H1 (cell line): ENCODE data around the gene GLRX5. TPM values are rescaled to one million over a fixed set of nuclear protein-coding genes. Genes with fewer than 3 reads are reported as not detected.

Experiments
- CTCF ChIA-PET: fragments of 300-600 bp; sonication (Branson Sonifier 250); formaldehyde crosslinking; loops from one replicate; lab custom pipeline; 2021; ENCODE audit not compliant: partially characterized antibody; lab: Charles Lee
- POLR2A ChIA-PET: fragments of 300-600 bp; sonication (Branson Sonifier 250); formaldehyde crosslinking; loops from one replicate; lab custom pipeline; 2021; ENCODE audit warnings: inconsistent platforms; ENCODE audit not compliant: partially characterized antibody; lab: Charles Lee
- DNase-seq, 2 experiments: peaks; one replicate each; pipeline versions ENCODE4 v3.0.0 to v3.0.0-alpha.2; 2010 to 2022; ENCODE audit warnings: low spot score in 2 of 2, low read depth in 1 of 2, mixed read lengths in 1 of 2
- FAIRE-seq: peaks from 2 replicates; lab custom pipeline; 2011; peaks lifted over from hg19 to GRCh38; lab: Jason Lieb, UNC
- H2AFZ ChIP-seq: 2 replicates; pipeline ENCODE4 v1.8.1; 2012; ENCODE audit warnings: low read length, inconsistent platforms
- H2AK5ac ChIP-seq: 2 replicates; pipeline ENCODE4 v1.6.1; 2013; ENCODE audit warnings: low read depth, low read length
- H2BK120ac ChIP-seq: replicated peaks from 2 replicates; pipeline ENCODE3; 2013; ENCODE audit warnings: low read depth, low read length, inconsistent platforms
- H2BK12ac ChIP-seq: 2 replicates; pipeline ENCODE4 v1.6.1; 2013; ENCODE audit warnings: low read depth, low read length
- H2BK15ac ChIP-seq: 2 replicates; pipeline ENCODE4 v1.6.1; 2013; ENCODE audit warnings: low read length
- H2BK20ac ChIP-seq: 2 replicates; pipeline ENCODE4 v1.6.1; 2013; ENCODE audit warnings: low read length
- H2BK5ac ChIP-seq: 2 replicates; pipeline ENCODE4 v1.6.1; 2013; ENCODE audit warnings: low read depth, low read length
- H3K14ac ChIP-seq: 2 replicates; pipeline ENCODE4 v1.6.1; 2013; ENCODE audit warnings: inconsistent platforms; ENCODE audit not compliant: insufficient read length
- H3K18ac ChIP-seq: 2 replicates; pipeline ENCODE4 v1.6.1; 2013; ENCODE audit warnings: low read length; ENCODE audit errors: extremely low read depth
- H3K23ac ChIP-seq: 2 replicates; pipeline ENCODE4 v1.6.1; 2013; ENCODE audit warnings: inconsistent platforms; ENCODE audit not compliant: insufficient read length
- H3K23me2 ChIP-seq: 2 replicates; pipeline ENCODE4 v1.6.1; 2013; ENCODE audit warnings: low read depth, low read length
- H3K27ac ChIP-seq: 2 replicates; pipeline ENCODE4 v1.6.1; 2011; ENCODE audit warnings: low read depth, low read length, inconsistent platforms
- H3K27me3 ChIP-seq, 4 experiments: replicated peaks in 1 of 4; 1 replicate in 1 of 4; 2 replicates in 3 of 4; pipeline versions ENCODE4 v1.6.1 to v1.8.1; 2011 to 2013; ENCODE audit warnings: low read length in 3 of 4, mild to moderate bottlenecking in 3 of 4, inconsistent platforms in 2 of 4, mixed read lengths in 2 of 4, moderate library complexity in 1 of 4; ENCODE audit not compliant: control insufficient read depth in 3 of 4, insufficient read depth in 3 of 4; ENCODE audit errors: extremely low read depth in 1 of 4
- H3K36me3 ChIP-seq, 4 experiments: 2 replicates each; pipeline versions ENCODE4 v1.6.1 to v1.8.1; 2011 to 2013; ENCODE audit warnings: mild to moderate bottlenecking in 4 of 4, low read length in 3 of 4, moderate library complexity in 2 of 4, control low read depth in 1 of 4, inconsistent platforms in 1 of 4; ENCODE audit not compliant: insufficient read depth in 4 of 4, control insufficient read depth in 2 of 4
- H3K4ac ChIP-seq: replicated peaks from 2 replicates; pipeline ENCODE3; 2013; ENCODE audit warnings: low read length, low read depth, mixed read lengths, inconsistent platforms; ENCODE audit not compliant: insufficient read length
- H3K4me1 ChIP-seq, 4 experiments: replicated peaks in 1 of 4; 1 replicate in 1 of 4; 2 replicates in 3 of 4; pipeline versions ENCODE4 v1.6.1 to v1.8.1; 2011 to 2013; ENCODE audit warnings: low read length in 3 of 4, inconsistent platforms in 2 of 4, mixed read lengths in 1 of 4; ENCODE audit not compliant: insufficient read depth in 4 of 4, control insufficient read depth in 3 of 4
- H3K4me2 ChIP-seq, 2 experiments: 2 replicates each; pipeline versions ENCODE4 v1.6.1 to v1.8.1; 2011 to 2013; ENCODE audit warnings: low read depth in 2 of 2, low read length in 2 of 2, control low read depth in 1 of 2, inconsistent platforms in 1 of 2, mild to moderate bottlenecking in 1 of 2; ENCODE audit not compliant: insufficient read depth in 1 of 2
- H3K4me3 ChIP-seq, 4 experiments: fragments of 200-600, 300-600 bp in 1 of 4; sonication (generic), shearing (Covaris generic), sonication (Bioruptor Twin) in 1 of 4; 2 replicates each; pipeline versions ENCODE4 v1.5.1 to v1.8.1; 2011 to 2016; ENCODE audit warnings: low read length in 4 of 4, low read depth in 3 of 4, control low read depth in 2 of 4, inconsistent platforms in 2 of 4, mild to moderate bottlenecking in 2 of 4, mixed read lengths in 1 of 4, moderate library complexity in 1 of 4; ENCODE audit not compliant: insufficient read depth in 2 of 4; ENCODE audit errors: extremely low read depth in 1 of 4
- H3K56ac ChIP-seq: replicated peaks from 2 replicates; pipeline ENCODE3; 2013; ENCODE audit warnings: low read depth, mild to moderate bottlenecking, mixed read lengths, low read length, inconsistent platforms; ENCODE audit not compliant: insufficient read length
- H3K79me1 ChIP-seq: 2 replicates; pipeline ENCODE4 v1.6.1; 2013; ENCODE audit warnings: low read depth, low read length, control low read depth
- H3K79me2 ChIP-seq, 2 experiments: 2 replicates each; pipeline versions ENCODE4 v1.6.1 to v1.8.1; 2012 to 2013; ENCODE audit warnings: low read length in 2 of 2, mild to moderate bottlenecking in 2 of 2, inconsistent platforms in 1 of 2; ENCODE audit not compliant: insufficient read depth in 2 of 2, control insufficient read depth in 1 of 2
- H3K9ac ChIP-seq, 4 experiments: replicated peaks in 1 of 4; 1 replicate in 1 of 4; 2 replicates in 3 of 4; pipeline versions ENCODE4 v1.6.1 to v1.8.1; 2011 to 2013; ENCODE audit warnings: low read depth in 3 of 4, low read length in 3 of 4, control low read depth in 2 of 4, mild to moderate bottlenecking in 2 of 4, moderate library complexity in 2 of 4, inconsistent platforms in 1 of 4; ENCODE audit errors: extremely low read depth in 1 of 4
- H3K9me3 ChIP-seq, 2 experiments: 2 replicates each; pipeline versions ENCODE4 v1.6.1 to v1.8.1; 2012 to 2013; ENCODE audit warnings: mild to moderate bottlenecking in 2 of 2, moderate library complexity in 2 of 2, control low read depth in 1 of 2, inconsistent platforms in 1 of 2, low read depth in 1 of 2, low read length in 1 of 2, mixed read lengths in 1 of 2; ENCODE audit not compliant: insufficient read depth in 2 of 2
- H4K20me1 ChIP-seq, 2 experiments: replicated peaks in 1 of 2; 2 replicates each; pipeline versions ENCODE3 to v1.8.1; 2011 to 2013; ENCODE audit warnings: inconsistent platforms in 2 of 2, low read length in 2 of 2, mild to moderate bottlenecking in 1 of 2; ENCODE audit not compliant: insufficient read depth in 2 of 2, control insufficient read depth in 1 of 2
- H4K5ac ChIP-seq: 2 replicates; pipeline ENCODE4 v1.6.1; 2013; ENCODE audit warnings: low read length, low read depth, mixed read lengths, inconsistent platforms; ENCODE audit not compliant: insufficient read length
- H4K8ac ChIP-seq: 2 replicates; pipeline ENCODE4 v1.8.0; 2013; ENCODE audit warnings: mild to moderate bottlenecking, moderate library complexity, low read length, inconsistent platforms; ENCODE audit not compliant: insufficient read depth; ENCODE audit errors: extremely low read depth
- H4K91ac ChIP-seq: replicated peaks from 2 replicates; pipeline ENCODE3; 2013; ENCODE audit warnings: low read length, mixed read lengths, inconsistent platforms; ENCODE audit not compliant: insufficient read length
- CHD1 ChIP-seq: IDR thresholded peaks from 2 replicates; pipeline ENCODE4 v1.6.1; 2012; ENCODE audit warnings: low read depth, low read length, improper control_type of control experiment
- NRF1 ChIP-seq: IDR thresholded peaks from 2 replicates; pipeline ENCODE4 v1.6.1; 2011; ENCODE audit warnings: mild to moderate bottlenecking, low read depth, low read length, improper control_type of control experiment
- RXRA ChIP-seq: IDR thresholded peaks from 2 replicates; pipeline ENCODE4 v1.6.1; 2011; ENCODE audit warnings: low read depth, mild to moderate bottlenecking, low read length, moderate library complexity; ENCODE audit not compliant: insufficient read depth
- SIX5 ChIP-seq: IDR thresholded peaks from 2 replicates; pipeline ENCODE4 v1.6.1; 2011; ENCODE audit warnings: mild to moderate bottlenecking, low read depth, low read length
- SP2 ChIP-seq: IDR thresholded peaks from 2 replicates; pipeline ENCODE4 v1.6.1; 2012; ENCODE audit warnings: mild to moderate bottlenecking, low read length, inconsistent platforms
- TEAD4 ChIP-seq: IDR thresholded peaks from 2 replicates; pipeline ENCODE4 v1.6.1; 2012; ENCODE audit warnings: low read depth, low read length, inconsistent platforms, mixed read lengths
- YY1 ChIP-seq: IDR thresholded peaks from 2 replicates; pipeline ENCODE4 v1.6.1; 2011; ENCODE audit warnings: low read depth, mild to moderate bottlenecking, low read length
- WGBS, 2 experiments: shearing (Covaris generic) in 1 of 2; methylation state at CpG; one replicate each; pipeline versions ENCODE4 v1.1.6 to v1.1.7; 2013 to 2015; ENCODE audit warnings: low lambda C conversion rate in 2 of 2, mixed read lengths in 2 of 2, inconsistent platforms in 1 of 2, low coverage in 1 of 2, missing lambda C conversion rate in 1 of 2; ENCODE audit not compliant: insufficient replicate concordance in 2 of 2, insufficient coverage in 1 of 2, insufficient read length in 1 of 2; ENCODE audit errors: extremely low coverage in 1 of 2, missing lambda C conversion rate in 1 of 2; 5-methylcytosine and 5-hydroxymethylcytosine counted together
- polyA plus RNA-seq, 7 experiments: library from polyadenylated mRNA; depleted of rRNA in 3 of 7; stranded (reverse) in 5 of 7; unstranded in 2 of 7; fragments of >200 nt in 5 of 7; fragments of 200-250 nt in 2 of 7; gene quantifications; 1 replicate in 5 of 7; 2 replicates in 1 of 7; 4 replicates in 1 of 7; pipeline versions ENCODE4 v1.2.1 to v1.2.3, GENCODE V29; 2011 to 2013; ENCODE audit warnings: missing spikeins in 2 of 7, mixed read lengths in 2 of 7
- total RNA-seq: library from RNA; stranded (reverse); fragmentation: NEBNext Ultra II Directional; extraction: Animal tissue kit (Norgen Biotek cat#: 25700); gene quantifications from 2 replicates; pipeline ENCODE4 v1.2.1, GENCODE V29; 2021
- TF ChIP-seq, protein P1 (sequence below): IDR thresholded peaks from 2 replicates; pipeline ENCODE4 v1.6.1; 2011; ENCODE audit warnings: low read depth, mild to moderate bottlenecking, low read length; ENCODE audit not compliant: insufficient read depth
- TF ChIP-seq, protein P2 (sequence below): IDR thresholded peaks from 2 replicates; pipeline ENCODE4 v1.6.1; 2011; ENCODE audit warnings: low read length, improper control_type of control experiment
- TF ChIP-seq, protein P3 (sequence below): IDR thresholded peaks from 2 replicates; pipeline ENCODE4 v1.6.1; 2012; ENCODE audit warnings: low read length, inconsistent platforms

GLRX5 gene
- total and polyA plus RNA-seq, 2 of the 8 experiments (the other 6 are each of a cell fraction or from before 2014, with no cell fraction given) = 70.1 to 88.8 TPM

DNA sequence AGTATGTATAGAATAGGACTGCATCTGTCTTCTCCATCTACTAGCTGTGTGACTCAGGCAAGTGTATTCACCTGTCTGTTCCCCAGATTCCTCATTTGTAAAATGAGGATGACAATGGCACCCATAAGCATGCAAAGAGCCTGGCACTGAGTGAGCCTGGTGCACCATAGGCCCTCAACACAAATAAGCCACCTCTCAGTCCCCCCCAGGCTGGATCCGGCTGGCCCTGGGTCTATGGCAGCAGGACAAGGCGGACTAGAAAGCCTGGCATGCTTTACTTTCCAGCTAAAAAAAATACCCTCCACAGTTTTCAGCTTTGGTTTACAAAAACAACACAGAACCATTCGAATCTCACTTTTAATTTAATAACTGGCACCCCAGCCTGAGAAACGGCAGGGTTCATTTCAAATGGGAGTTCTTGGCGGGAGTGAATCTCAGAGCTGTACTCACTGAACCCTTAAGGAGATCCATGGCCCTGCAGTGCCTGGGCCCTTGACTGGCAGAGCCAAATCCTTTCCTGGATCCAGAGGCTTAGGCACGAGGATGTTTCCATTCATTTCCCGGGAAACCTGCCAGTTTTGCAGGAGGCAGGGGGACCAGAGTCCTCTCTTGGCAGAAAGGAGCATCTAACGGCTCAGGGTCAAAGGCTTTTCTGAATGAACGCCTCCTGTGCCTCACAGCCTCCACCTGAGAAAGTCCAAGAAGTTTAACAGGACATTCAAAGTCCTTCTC, 36.1 kb upstream of the GLRX5 start:
- no peak overlapping the region for H3K27ac ChIP-seq
- no peak overlapping the region for H3K4me2 ChIP-seq
- no peak overlapping the region for H2BK20ac ChIP-seq
- DNase-seq (no peak), FAIRE-seq (no peak)
- no peak overlapping the region for H3K9ac ChIP-seq
- H4K8ac ChIP-seq = no peak overlapping the region
- H3K36me3 ChIP-seq = no peaks in the 10 kb centered on the region
- H3K56ac ChIP-seq = no peak overlapping the region
- no peaks in the 10 kb centered on the region for H3K79me2 ChIP-seq
- WGBS, 2 experiments = 78% methylated on average over 9 of the region's 9 CpGs; no CpG with 5 or more reads in 1 of the 2 experiments
- no peak overlapping the region for H3K14ac ChIP-seq
- 0 out of 7 replicates have a peak, but pooled peaks cover 0 to 3% (median 0%) of the 10 kb centered on the region in 4 experiments for H3K4me1 ChIP-seq
- H3K4ac ChIP-seq = no peak overlapping the region
- H2BK5ac ChIP-seq = no peak overlapping the region
- no peak overlapping the region for H4K91ac ChIP-seq
- no peaks in the 10 kb centered on the region for H4K20me1 ChIP-seq
- H3K23ac ChIP-seq = no peak overlapping the region
- H3K9me3 ChIP-seq = no peaks in the 10 kb centered on the region
- H3K23me2 ChIP-seq = no peaks in the 10 kb centered on the region
- ChIA-PET CTCF (interaction anchor here (0.6 to 3.4 kb wide), 5 partner anchors 11 to 82 kb away, joined by 3 to 7 read pairs (median 4); no protein-coding TSS in a partner anchor), POLR2A (no interaction called here)
- H2AK5ac ChIP-seq = no peak overlapping the region
- H2BK120ac ChIP-seq = no peak overlapping the region
- H2BK15ac ChIP-seq = no peak overlapping the region
- H2AFZ ChIP-seq = no peak overlapping the region
- H3K18ac ChIP-seq = no peak overlapping the region
- H4K5ac ChIP-seq = no peak overlapping the region
- H3K27me3 ChIP-seq = no peaks in the 10 kb centered on the region; a peak in 1 of 7 replicates
- H3K79me1 ChIP-seq = no peaks in the 10 kb centered on the region
- no peak overlapping the region for H2BK12ac ChIP-seq
- no peak overlapping the region for H3K4me3 ChIP-seq
- TF ChIP-seq, protein P1, sequence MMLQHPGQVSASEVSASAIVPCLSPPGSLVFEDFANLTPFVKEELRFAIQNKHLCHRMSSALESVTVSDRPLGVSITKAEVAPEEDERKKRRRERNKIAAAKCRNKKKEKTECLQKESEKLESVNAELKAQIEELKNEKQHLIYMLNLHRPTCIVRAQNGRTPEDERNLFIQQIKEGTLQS = no peak
- TF ChIP-seq CHD1 (no peak), SIX5 (no peak), YY1 (no peak), TEAD4 (no peak), NRF1 (no peak), RXRA (no peak), SP2 (no peak)
- TF ChIP-seq, protein P2, sequence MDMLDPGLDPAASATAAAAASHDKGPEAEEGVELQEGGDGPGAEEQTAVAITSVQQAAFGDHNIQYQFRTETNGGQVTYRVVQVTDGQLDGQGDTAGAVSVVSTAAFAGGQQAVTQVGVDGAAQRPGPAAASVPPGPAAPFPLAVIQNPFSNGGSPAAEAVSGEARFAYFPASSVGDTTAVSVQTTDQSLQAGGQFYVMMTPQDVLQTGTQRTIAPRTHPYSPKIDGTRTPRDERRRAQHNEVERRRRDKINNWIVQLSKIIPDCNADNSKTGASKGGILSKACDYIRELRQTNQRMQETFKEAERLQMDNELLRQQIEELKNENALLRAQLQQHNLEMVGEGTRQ = no peak
- TF ChIP-seq, protein P3, sequence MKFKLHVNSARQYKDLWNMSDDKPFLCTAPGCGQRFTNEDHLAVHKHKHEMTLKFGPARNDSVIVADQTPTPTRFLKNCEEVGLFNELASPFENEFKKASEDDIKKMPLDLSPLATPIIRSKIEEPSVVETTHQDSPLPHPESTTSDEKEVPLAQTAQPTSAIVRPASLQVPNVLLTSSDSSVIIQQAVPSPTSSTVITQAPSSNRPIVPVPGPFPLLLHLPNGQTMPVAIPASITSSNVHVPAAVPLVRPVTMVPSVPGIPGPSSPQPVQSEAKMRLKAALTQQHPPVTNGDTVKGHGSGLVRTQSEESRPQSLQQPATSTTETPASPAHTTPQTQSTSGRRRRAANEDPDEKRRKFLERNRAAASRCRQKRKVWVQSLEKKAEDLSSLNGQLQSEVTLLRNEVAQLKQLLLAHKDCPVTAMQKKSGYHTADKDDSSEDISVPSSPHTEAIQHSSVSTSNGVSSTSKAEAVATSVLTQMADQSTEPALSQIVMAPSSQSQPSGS = no peak
